ACHN (cell line): ENCODE data around the gene YWHAG.
"Not testable (repeated sequence)": the region's sequence is repeated elsewhere in the genome, so short reads cannot be mapped to it uniquely, and the experiment has no call there.

Source experiments
- DNase-seq: peaks from one replicate; pipeline ENCODE4 v3.0.0-alpha.2; 2015
- in situ Hi-C: cut with HindIII; loops from 2 replicates; pipeline ENCODE4 v1.10.0; 2017; ENCODE audit warnings: low sequenced_read_pairs, low pct_ligation_motif_present, low pct_unique_long_range_greater_than_20kb

Gene YWHAG

GRCh38 chr7:76383089-76383944, 24.5 kb upstream of the YWHAG start:
- no peak for DNase-seq
- in situ Hi-C loops, result no loop called here

GRCh38 chr7:76381814-76382213, 23.0 kb upstream of the YWHAG start:
- no peak for DNase-seq
- in situ Hi-C loops, result no loop called here

- DNase-seq, result no peak
- in situ Hi-C loops, result no loop called here
Measured at GRCh38 chr7:76380623-76380966, 21.8 kb upstream of the YWHAG start.

- in situ Hi-C loops, result no loop called here
Measured at GRCh38 chr7:76377186-76377918, 18.6 kb upstream of the YWHAG start.

GRCh38 chr7:76375251-76375650, 16.5 kb upstream of the YWHAG start:
- no peak for DNase-seq
- in situ Hi-C loops, result no loop called here

More at GRCh38 chr7:76377186-76377918, 18.6 kb upstream of the YWHAG start:
- no peak for DNase-seq

- in situ Hi-C loops, result no loop called here
- DNase-seq, result peak; percentile 79
Measured at GRCh38 chr7:76372984-76373833, 14.4 kb upstream of the YWHAG start.

- no peak for DNase-seq
- in situ Hi-C loops, result no loop called here
Measured at GRCh38 chr7:76371396-76371795, 12.6 kb upstream of the YWHAG start.

- in situ Hi-C loops, result loop anchor here (10.0 kb wide), 1 partner anchor 56 kb away; the partner anchor contains the start of gene ZP3
- no peak for DNase-seq
Measured at GRCh38 chr7:76369018-76369417, 10.2 kb upstream of the YWHAG start.

- no peak for DNase-seq
- in situ Hi-C loops, result loop anchor here (10.0 kb wide), 1 partner anchor 57 kb away; the partner anchor contains the start of gene ZP3
Measured at GRCh38 chr7:76368190-76368589, 9.4 kb upstream of the YWHAG start.

- DNase-seq, result peak; percentile 56
- in situ Hi-C loops, result loop anchor here (10.0 kb wide), 1 partner anchor 61 kb away; the partner anchor contains the start of gene ZP3
Measured at GRCh38 chr7:76364198-76364584, 5.4 kb upstream of the YWHAG start.

- DNase-seq, result not testable (repeated sequence)
- in situ Hi-C loops, result loop anchor here (10.0 kb wide), 1 partner anchor 61 kb away; the partner anchor contains the start of gene ZP3
Measured at GRCh38 chr7:76363754-76364153, 5.0 kb upstream of the YWHAG start.

GRCh38 chr7:76359978-76360638, 1.3 kb upstream of the YWHAG start:
- no peak for DNase-seq
- in situ Hi-C loops, result loop anchor here (10.0 kb wide), 1 partner anchor 65 kb away; the partner anchor contains the start of gene ZP3

GRCh38 chr7:76359111-76359977, 553 bp upstream of the YWHAG start:
- in situ Hi-C loops, result no loop called here

GRCh38 chr7:76358011-76358480, 745 bp downstream of the YWHAG start:
- in situ Hi-C loops, result no loop called here
- DNase-seq, result peak; percentile 65

More at GRCh38 chr7:76359111-76359977, 553 bp upstream of the YWHAG start:
- DNase-seq, result peak; percentile 99

GRCh38 chr7:76357475-76358010, 1.2 kb downstream of the YWHAG start:
- DNase-seq, result peak; percentile 26
- in situ Hi-C loops, result no loop called here

- peak; percentile 70 for DNase-seq
- in situ Hi-C loops, result no loop called here
Measured at GRCh38 chr7:76356823-76357222, 2.0 kb downstream of the YWHAG start.

GRCh38 chr7:76356115-76356514, 2.7 kb downstream of the YWHAG start:
- DNase-seq, result no peak
- in situ Hi-C loops, result no loop called here
